Stimulated activated CD8-positive, alpha-beta memory T cell treated with anti-CD3 and anti-CD28 coated beads, Interleukin-2, amount 100 ng/mL, for 1 hour (primary cell): ENCODE results near the gene STK24.

Experiments used
- DNase-seq, 2 donors: peaks; one replicate each; pipeline ENCODE4 v3.0.0-alpha.2; 2020; ENCODE audit warnings: low read depth in 2 of 2

STK24 gene

GRCh38 chr13:98473788-98474144, 103.1 kb downstream of the STK24 start:
- no peak for DNase-seq

GRCh38 chr13:98473135-98473787, 103.6 kb downstream of the STK24 start:
- no peak for DNase-seq

- no peak for DNase-seq
Measured at GRCh38 chr13:98471934-98472333, 105.0 kb downstream of the STK24 start.

GRCh38 chr13:98470920-98471319, 106.0 kb downstream of the STK24 start:
- no peak for DNase-seq

- DNase-seq = no peak
Measured at GRCh38 chr13:98468929-98469328, 108.0 kb downstream of the STK24 start.

GRCh38 chr13:98468361-98468760, 108.5 kb downstream of the STK24 start:
- DNase-seq = no peak

- no peak for DNase-seq
Measured at GRCh38 chr13:98467263-98467985, 109.5 kb downstream of the STK24 start.

GRCh38 chr13:98466634-98467236, 110.2 kb downstream of the STK24 start:
- no peak for DNase-seq

- DNase-seq = no peak
Measured at GRCh38 chr13:98462946-98463345, 114.0 kb downstream of the STK24 start.

- DNase-seq = no peak
Measured at GRCh38 chr13:98462241-98462882, 114.5 kb downstream of the STK24 start.

GRCh38 chr13:98461486-98462240, 115.2 kb downstream of the STK24 start:
- no peak for DNase-seq

GRCh38 chr13:98460516-98460915, 116.4 kb downstream of the STK24 start:
- no peak for DNase-seq

GRCh38 chr13:98459721-98460370, 117.1 kb downstream of the STK24 start:
- DNase-seq = no peak

GRCh38 chr13:98459171-98459681, 117.7 kb downstream of the STK24 start:
- no peak for DNase-seq

GRCh38 chr13:98458431-98458830, 118.5 kb downstream of the STK24 start:
- no peak for DNase-seq

GRCh38 chr13:98457053-98457452, 119.9 kb downstream of the STK24 start:
- no peak for DNase-seq

- DNase-seq = no peak
Measured at GRCh38 chr13:98456413-98456845, 120.5 kb downstream of the STK24 start.

- no peak for DNase-seq
Measured at GRCh38 chr13:98454389-98454881, 122.5 kb downstream of the STK24 start.

- DNase-seq = no peak
Measured at GRCh38 chr13:98452851-98453843, 123.8 kb downstream of the STK24 start.
